GM18907 (cell line): ENCODE data around the gene RAB1B.

ENCODE experiments used
- ATAC-seq: cut with Tn5 transposase; IDR thresholded peaks from one replicate; pipeline ENCODE4 v1.9.1; 2021; ENCODE audit warnings: mild to moderate bottlenecking, moderate library complexity; ENCODE audit not compliant: unreplicated experiment

The RAB1B gene

DNA sequence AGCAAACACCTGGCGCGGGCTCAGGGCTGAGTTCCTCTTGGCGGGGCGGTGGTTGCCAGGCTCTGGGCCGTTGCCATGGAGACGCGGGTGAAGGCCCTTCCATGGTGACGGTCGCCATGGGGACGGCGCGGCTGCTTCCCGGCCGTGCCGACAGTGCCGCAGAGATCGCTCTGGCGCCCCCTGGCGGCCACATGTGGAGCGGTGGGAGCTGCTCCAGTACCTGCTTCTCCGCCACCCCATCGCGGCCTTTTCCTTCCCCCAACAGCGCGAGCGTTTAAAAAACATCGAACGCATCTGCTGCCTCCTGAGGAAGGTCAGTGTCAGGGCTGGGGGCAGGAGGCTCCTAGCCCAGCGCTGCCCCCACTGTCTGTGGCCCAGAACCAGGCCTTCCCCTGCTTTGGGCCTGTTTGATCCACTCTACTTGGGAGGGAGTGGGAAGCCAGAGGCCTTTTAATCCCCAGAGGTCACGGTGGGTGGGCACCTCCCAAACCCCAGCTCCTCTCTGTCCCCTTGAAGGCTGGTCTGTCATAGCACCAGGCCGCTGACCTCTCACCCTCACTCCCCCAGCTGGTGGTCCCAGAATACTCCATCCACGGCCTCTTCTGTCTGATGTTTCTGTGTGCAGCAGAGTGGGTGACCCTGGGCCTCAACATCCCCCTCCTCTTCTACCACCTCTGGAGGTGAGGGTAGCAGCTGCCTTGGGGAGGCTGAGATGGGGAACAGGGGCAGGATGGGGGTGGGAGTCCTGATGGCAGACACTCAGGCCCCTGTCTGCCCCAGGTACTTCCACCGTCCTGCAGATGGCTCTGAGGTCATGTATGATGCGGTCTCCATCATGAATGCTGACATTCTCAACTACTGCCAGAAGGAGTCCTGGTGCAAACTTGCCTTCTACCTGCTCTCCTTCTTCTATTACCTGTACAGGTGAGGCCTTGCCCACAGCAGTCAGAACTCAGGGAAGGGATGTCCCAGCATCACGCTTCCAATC, 14.3 kb downstream of the RAB1B start:
- ATAC-seq = peak; percentile 59

DNA sequence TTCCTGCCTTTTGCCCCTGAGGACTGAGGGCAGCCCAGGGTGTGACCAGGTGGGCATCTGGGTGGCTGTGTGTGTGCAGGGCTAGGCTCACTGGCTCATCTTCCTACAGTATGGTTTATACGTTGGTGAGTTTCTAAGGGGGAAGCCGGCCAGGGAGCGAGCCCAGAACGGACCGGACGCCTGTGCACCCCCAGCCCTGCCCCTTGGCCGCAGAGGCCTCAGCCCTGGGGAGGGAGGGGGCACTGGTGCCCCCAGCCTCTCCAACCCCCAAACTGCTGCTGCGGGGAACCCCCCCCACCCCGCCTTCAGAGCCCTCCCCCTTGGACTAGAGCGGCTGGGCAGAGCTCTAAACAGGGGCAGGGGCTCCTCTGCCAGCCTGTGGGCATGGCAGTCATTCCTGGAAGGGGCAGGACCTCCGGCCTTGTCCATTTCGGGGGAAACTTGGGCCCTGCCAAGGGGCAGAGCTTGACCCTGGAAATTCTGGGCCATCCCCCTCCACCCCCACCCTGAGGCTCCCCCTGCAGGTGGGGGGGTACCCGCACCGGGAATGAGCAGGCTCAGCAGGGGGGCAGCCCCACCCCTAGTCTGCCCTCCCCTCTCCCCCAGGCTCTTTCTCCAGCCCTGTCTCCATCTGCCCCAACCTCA, 15.1 kb downstream of the RAB1B start:
- no peak for ATAC-seq

DNA sequence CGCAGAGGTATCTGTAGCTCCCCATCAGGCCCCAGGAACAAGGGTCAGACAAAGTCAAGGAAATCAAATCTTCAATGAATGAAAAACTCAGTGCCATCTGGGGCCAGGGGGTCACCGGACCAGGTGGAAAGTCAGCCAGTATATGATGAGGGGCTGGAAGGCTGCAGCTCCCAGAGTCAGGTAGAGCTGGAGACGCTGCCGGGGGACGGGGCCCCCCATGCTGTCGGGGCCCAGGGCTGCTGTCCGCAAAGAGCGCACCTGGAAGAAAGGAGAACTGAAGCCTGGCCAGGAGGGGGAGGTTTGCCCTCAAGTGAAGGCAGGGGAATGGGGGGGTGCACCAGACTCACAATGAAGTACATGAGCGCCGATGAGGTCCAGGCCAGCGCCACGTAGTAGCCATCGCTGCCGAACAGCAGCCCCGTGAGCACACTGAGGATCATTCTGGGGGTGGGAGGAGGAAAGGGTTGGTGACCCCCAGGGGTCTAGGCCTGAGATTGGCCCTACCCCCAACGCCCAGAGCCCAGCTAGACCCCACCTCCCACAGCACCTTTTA, 16.2 kb downstream of the RAB1B start:
- ATAC-seq = no peak

DNA sequence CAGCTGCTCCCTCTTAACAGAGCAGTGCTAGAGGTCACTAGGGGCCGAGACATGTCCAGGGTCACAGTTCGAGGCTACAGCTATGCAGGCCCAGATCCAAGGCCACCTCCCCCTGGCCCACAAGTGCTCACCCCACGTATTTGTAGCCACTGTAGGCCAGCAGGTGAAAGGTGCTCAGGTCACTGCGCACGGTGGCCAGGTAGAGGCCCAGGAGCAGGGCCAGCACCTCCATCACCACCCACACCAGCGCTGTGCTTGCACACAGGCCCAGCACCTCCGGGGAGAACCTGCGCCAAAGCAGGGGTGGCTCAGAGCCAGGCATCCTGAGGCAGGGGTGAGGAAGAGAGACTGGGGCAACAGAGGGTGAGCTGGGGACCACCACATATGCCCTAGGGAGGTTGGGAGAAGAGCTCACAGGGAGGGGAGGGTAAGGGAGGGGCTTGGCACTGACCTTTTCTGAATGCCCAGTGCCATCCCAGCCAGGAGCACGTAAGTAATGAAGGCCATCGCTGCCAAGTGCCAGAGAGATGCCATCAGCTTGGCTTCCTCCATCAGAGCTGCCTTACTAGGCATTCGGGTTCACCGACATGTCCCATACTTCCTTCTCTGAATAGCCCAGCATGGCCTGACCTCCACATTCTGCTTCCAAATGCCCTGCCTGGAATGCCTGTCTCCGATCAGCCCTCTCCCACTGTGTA, 17.0 kb downstream of the RAB1B start:
- no peak for ATAC-seq

DNA sequence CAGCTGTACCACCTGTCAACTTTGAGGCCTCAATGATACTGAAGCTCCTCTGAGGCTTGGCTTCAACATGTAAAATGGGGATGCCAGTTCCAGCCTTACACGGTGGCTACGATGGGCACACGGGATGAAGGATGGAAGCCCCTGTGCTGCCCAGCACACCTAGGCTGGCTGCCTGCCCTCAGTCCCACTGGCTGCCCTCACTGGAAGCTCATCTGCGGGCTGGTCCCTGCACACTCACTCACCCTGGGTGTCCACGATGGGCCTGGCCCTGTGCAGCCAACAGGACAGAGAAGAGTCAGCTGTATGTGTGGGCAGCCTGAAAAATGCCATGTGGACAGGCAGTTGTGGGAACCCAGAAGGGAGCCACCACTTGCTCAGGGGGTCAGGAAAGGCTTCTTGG, 18.3 kb downstream of the RAB1B start:
- no peak for ATAC-seq

DNA sequence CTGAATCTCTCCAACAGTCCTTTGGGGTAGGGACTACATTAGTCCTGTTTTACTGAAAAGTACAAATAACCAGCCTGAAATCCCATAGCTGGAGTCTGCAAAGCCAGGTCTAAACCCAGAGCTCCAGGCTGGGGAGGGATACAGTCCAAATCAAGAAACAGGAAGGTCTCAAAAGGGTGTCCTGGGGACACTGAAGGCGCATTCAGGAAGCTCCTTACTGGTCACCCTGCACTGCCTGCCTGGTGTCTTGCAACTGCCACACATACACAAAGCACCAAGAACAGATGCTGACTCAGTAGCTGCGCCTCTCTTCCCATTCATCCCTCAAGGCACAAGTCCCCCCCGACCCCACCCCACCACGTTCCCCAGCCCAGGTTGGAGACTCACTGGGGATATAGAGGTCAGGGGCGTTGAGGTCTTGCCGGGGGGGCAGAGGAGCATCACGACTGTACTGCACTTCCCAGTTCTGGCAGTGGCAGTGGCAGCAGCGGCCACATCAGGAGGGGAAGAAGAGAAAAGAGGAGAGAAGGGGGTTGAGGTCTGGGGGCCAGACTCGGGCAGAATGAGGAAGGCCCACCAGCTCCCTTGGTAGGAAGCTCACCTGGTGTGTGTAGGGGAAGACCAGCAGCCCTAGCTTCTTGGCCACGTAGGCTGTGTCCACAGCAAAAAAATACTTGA, 18.9 kb downstream of the RAB1B start:
- no peak for ATAC-seq

DNA sequence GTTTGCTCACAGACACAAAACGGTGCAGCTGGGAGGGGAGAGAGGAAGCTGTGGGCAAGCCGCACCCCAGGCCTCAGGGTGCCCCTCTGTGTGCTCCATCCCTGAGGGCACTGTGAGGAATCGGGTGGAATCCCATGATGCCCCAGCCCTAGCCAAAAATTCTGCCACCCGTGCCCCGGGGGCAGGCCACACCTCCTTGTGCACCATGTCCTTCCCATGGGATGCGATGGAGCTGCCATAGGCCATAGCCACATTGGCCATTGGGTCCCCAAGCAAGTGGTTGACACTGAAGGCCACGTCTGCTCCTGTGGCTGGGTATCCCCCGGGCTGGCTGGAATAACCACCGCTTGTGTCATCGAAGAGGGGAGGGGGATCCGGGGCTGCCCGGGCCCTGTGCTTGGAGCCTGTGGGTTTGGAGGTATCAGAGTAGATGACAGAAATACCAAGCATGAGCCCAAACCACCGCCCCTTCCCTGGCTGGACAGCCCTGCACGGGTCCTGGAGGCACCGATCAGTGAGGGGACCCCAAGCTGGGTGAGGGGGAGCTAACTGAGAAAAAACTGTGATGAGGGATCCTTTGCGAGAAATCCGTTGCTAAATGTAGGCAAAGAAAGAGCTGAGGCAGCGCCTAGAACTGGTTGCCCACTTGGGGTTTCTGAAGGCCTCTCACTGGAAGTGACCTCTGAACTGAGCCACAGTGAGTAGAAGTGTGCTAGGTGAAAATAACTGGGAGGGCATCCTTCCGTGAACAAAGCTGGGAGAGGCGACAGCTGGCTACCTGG, 19.6 kb downstream of the RAB1B start:
- no peak for ATAC-seq

DNA sequence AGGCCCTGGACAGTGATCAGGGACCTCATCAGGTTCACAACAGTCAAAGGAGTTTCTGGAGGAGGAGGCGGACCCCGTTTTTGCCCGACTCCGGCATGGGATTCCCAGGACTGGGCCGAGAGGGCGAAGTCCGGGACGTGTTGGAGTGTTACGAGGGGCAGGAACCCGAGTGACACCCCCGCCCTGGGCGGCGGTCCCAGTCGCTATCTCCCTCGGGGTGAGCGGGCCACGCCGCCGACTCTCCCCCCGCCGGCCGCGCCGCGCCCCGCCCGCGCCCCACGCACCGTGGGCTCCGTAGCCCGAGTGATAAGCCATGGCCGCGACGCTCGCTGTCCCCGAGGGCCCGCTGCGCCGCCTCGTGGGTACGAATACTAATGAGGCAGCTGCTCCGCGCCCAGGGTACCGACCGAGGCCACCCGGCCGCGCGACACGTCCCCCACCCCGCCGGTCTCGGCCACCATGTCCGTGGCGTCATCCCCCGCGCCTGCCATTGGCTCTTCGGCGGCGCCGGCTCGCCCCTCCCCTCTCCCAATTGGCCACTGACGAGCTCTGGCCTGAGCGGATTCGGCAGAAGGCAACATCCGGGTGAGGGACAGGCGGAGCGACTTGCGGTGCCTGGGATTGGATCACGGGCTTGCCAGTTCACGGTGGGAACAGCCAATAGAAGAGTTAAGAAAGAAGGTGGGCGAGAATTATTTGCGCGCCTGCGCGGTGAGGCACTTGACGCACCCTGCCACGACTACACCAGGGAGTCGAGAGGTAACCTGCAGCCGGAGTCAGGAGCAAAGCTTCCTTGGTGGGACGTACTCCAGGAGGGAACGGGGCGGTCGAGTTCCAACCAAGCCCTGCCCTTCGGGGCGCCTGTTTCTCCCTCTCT, 20.5 kb downstream of the RAB1B start, which contains the start of gene YIF1A:
Gene YIF1A (minus strand): TSS at position 473 of the 877 bp plus-strand sequence. CDS start 158 bp downstream, at position 315.
- peak; percentile 87 for ATAC-seq

DNA sequence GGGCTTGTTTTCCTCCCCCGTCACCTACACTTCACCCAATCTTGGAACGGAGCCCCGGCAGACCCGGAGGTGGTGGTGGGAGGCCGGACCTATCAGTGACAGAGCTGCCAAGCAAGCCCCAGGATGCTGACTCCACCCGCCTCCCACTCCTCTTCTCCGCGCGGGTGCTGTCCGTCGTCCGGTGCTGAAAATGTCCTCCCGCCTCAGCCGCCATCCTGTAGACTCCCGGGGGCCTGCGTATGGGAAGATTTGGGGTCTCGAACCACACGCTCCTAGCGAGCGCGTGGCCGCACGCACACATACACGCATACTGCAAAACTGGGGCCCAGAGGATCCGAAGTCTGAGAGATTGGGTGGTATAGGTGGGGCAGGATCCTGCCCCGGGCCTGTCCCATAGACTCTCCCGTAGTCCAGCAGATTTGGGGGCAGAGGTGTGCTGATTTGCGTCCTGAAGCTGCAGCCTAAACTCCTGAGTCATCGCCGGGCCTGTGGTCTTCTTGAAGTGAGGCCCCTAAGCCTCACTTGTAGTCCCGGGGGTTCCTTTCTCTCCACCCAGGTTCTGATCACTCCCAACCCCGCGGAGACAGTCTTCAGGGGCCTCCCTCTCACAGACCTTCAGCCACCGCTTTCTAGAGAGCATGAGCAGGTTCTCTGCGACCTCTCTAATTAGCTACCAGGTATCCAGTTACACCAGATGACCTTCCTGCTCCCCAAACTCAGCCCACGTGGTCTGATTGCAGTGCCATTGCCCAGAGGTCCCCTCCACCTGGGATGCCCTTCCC, 21.3 kb downstream of the RAB1B start:
- ATAC-seq = peak; percentile 38

DNA sequence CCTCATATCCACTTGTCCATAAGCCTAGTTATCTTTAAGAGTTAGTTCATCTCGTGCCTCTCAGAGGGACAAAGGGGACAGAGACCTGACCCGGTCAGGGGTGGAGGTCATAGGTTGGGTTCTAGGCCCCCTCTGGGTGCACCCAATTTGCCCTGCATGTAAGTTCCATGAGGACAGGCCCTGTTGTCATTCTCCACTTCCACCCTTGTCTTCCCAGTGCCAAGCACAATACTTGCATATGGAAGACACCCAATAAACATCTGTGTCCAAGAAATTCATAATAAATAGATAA, 21.8 kb downstream of the RAB1B start:
- ATAC-seq = no peak

DNA sequence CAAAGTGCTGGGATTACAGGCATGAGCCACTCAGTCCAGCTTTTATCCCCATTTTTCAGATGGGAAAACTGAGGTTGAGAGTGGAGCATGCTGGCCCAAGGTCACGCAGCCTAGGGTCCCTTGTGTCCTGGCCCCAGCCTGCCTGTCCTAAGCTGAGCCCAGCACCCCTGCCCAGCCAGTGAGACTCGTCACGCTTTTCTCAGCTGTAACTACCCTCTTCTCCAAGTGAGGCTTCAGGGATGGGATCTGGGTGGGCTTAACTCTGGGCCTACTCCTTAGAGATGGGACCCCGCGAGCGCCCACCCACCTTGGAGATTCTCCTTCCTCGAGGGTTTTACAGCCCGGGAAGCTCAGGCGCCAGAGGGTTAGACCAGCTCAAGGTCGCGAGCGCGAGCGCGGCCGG, 22.9 kb downstream of the RAB1B start:
- ATAC-seq = no peak

DNA sequence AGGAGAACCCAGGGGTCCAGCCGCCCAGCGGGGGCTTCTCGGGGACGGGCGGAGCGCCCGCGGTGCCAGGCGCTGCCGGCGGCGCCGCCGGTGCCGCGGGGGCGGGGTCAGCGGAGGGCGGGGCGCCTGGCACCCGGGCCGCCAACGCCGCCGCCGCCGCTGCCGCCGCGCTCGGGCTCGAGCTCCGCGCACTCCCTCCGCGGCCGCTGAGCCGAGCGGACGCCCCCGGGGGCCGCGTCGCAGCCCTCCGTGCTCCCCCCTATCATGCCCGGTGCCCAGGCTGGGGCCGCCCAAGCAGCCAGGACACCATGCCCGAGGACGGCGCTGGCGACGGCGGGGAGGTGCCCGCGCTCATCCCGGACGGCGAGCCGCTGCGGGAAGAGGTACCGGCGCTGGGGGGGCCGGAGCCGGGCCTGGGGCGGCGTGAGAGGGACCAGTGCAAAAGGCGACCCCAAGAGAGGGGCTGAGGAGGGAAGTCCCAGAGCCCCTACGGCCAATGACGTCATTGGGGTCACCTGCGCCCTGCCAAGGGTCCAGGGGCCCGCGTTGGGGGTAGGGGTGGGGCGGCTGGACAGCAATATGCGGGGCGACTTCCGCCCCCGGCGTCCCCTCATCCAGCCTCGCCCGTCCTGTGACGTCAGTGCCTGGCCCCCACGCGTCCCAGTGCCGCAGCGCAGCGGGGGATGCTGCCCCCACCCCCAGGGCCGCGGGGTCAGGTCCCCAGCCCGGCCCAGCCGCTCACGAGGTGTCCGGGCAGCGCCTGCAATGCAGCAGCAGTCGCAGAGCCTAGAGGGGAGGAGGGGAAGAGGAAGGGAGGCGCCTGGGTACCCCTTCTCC, 23.5 kb downstream of the RAB1B start, which contains the start of gene TMEM151A:
Gene TMEM151A (plus strand): TSS at position 189 of the 837 bp plus-strand sequence. CDS start 120 bp downstream, at position 309.
- ATAC-seq = no peak

DNA sequence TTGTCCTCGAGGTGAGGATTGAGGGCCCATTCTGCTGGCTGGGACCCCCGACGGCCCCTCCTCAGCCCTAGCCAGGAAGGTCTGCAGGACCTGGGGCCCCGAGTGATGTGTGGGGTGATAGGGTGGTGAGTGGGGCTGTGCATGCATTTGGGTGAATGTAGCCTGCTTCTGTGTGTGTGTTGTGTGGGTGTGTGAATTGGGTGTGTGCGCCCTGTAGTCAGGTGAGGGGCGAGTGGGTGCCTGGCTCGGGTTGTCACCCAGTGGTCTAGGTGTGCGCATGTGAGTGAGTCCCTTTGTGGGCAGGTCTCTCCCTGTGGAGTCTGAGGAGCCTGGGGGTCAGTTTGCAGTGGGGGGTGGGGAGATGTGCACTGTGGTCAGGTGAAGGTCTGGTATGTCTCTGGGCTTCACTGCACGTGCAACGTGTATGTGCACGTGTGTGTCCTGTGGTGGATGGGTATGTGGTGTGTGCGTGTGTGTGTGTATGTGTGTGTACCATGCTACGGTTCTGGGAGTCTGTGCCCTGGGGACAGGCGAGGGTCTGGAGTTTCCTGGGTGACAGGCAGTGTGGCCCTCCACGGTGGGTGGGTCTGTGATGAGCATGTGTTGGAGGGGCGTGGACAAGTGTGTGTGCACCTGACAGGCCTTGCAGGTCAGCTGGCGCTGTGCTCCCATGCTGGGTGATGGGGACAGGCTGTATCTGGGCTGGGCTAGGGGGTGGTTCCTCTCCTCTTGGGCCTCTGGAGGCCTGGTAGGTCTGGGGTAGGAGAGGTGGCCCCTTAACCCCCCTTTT, 24.3 kb downstream of the RAB1B start:
- ATAC-seq = no peak

DNA sequence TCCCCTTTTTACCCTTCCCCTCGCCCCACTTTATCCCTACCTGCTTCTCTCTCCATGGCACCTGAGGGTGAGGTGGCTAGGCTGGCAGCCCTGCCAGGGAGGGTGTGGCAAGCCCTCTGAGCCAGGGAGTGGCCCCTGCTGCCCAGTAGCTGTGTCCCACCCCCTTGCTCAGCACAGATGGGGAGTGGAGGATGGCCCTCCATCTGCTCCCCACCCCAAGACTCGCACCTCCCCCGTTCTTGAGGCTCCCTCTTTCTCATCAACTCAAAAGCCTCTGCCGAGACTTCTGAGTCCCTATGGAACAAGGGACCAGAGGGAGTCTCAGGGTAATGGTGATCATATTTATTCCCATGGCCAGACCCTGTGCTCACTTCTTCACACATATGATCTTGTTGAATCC, 24.9 kb downstream of the RAB1B start:
- no peak for ATAC-seq

DNA sequence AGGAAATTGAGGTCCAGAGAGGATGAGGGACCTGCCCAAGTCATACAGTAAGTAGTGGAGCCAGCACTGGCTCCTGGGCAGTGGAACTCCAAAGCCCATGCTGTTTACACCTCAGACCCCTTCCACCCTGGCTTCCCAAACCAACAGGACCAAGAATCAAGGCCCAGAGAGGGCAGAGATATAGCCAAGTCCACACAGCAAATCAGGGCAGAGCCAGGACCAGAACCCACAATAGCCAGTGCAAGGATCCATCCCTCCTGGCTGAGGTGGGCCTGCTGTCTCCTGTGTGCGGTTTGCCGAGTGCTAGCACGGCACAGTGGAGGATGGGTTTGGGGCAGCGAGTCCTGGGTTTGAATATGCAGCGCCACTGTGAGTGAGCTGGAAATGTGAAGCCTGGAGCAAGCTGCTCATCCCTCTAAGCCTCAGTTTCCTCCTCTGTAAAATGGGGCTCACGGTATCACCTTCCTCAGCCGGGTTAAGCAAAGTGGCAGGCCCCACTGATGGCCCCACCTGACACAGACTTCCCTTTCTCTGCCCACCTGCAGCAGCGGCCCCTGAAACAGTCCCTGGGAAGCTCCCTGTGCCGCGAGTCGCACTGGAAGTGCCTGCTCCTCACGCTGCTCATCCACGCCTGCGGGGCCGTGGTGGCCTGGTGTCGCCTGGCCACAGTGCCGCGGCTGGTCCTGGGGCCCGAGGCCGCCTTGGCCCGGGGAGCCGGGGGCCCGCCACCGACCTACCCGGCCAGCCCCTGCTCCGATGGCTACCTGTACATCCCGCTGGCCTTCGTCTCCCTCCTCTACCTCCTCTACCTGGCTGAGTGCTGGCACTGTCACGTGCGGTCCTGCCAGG, 25.6 kb downstream of the RAB1B start:
- no peak for ATAC-seq
